HCT116 (cell line): ENCODE results near the gene TMEM184A.
"Not testable (repeated sequence)": the region's sequence is repeated elsewhere in the genome, so short reads cannot be mapped to it uniquely, and the experiment has no call there.

Experiments used
- CBX3 ChIP-seq: IDR thresholded peaks from 2 replicates; pipeline ENCODE4 v1.6.1; 2012; ENCODE audit warnings: low read depth
- CTCF ChIP-seq, 3 experiments: fragments of 200-600 bp in 1 of 3; sonication (generic) in 1 of 3; IDR thresholded peaks in 2 of 3; conservative IDR thresholded peaks in 1 of 3; 2 replicates each; pipeline ENCODE4 v1.5.1; 2012 to 2017; ENCODE audit warnings: low read depth in 2 of 3, low read length in 2 of 3, antibody characterized with exemption in 1 of 3, borderline replicate concordance in 1 of 3, control low read depth in 1 of 3, mild to moderate bottlenecking in 1 of 3, mixed read lengths in 1 of 3, mixed run types in 1 of 3, moderate library complexity in 1 of 3; ENCODE audit not compliant: insufficient read depth in 1 of 3
- JUND ChIP-seq: IDR thresholded peaks from 2 replicates; pipeline ENCODE4 v1.6.1; 2012
- POLR2A ChIP-seq: IDR thresholded peaks from 2 replicates; pipeline ENCODE4 v1.7.0; 2011; ENCODE audit warnings: borderline replicate concordance; ENCODE audit not compliant: insufficient read depth, insufficient read length; ENCODE audit errors: extremely low read depth
- POLR2AphosphoS5 ChIP-seq: IDR thresholded peaks from 2 replicates; pipeline ENCODE4 v1.6.1; 2011; ENCODE audit warnings: mild to moderate bottlenecking, low read depth, low read length, moderate library complexity
- SIN3A ChIP-seq: IDR thresholded peaks from 2 replicates; pipeline ENCODE4 v1.6.1; 2012; ENCODE audit warnings: low read depth
- SRF ChIP-seq: IDR thresholded peaks from 2 replicates; pipeline ENCODE4 v1.6.1; 2012; ENCODE audit warnings: low read depth
- TCF7L2 ChIP-seq: IDR thresholded peaks from 2 replicates; pipeline ENCODE4 v1.7.0; 2011; ENCODE audit warnings: borderline replicate concordance, inconsistent platforms; ENCODE audit not compliant: insufficient read depth, insufficient read length; ENCODE audit errors: extremely low read depth
- YY1 ChIP-seq: IDR thresholded peaks from 2 replicates; pipeline ENCODE4 v1.6.1; 2011; ENCODE audit warnings: low read length, low read depth, moderate library complexity, mild to moderate bottlenecking; ENCODE audit not compliant: insufficient replicate concordance; ENCODE audit errors: extremely low read depth
- ZFX ChIP-seq: fragments of 450-650 bp; IDR thresholded peaks from 2 replicates; pipeline ENCODE4 v1.6.1; 2017
- ZNF274 ChIP-seq: fragments of 200-500 bp; sonication (Bioruptor generic); IDR thresholded peaks from 2 replicates; pipeline ENCODE4 v1.6.1; 2014; ENCODE audit warnings: mild to moderate bottlenecking, low read depth, low read length, inconsistent platforms
- TF ChIP-seq, protein P1 (sequence below): IDR thresholded peaks from 2 replicates; pipeline ENCODE4 v1.6.1; 2012
- TF ChIP-seq, protein P2 (sequence below): IDR thresholded peaks from 2 replicates; pipeline ENCODE4 v1.6.1; 2012; ENCODE audit warnings: low read depth

- not testable (repeated sequence) for TF ChIP-seq CTCF (IDR thresholded peaks at IDR 0.05 in 2 of 3, conservative IDR thresholded peaks at IDR 0.05 in 1 of 3; ENCODE audit: borderline replicate concordance in 1 of 3, insufficient read depth in 1 of 3, low read depth in 2 of 3, low read length in 2 of 3); TCF7L2; SIN3A; POLR2A; YY1; POLR2AphosphoS5; ZFX; SRF; JUND; ZNF274
- peak; percentile 71; the same call in 1 of the 2 replicates for TF ChIP-seq CBX3
- TF ChIP-seq, protein P1, sequence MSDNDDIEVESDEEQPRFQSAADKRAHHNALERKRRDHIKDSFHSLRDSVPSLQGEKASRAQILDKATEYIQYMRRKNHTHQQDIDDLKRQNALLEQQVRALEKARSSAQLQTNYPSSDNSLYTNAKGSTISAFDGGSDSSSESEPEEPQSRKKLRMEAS, result not testable (repeated sequence)
- TF ChIP-seq, protein P2, sequence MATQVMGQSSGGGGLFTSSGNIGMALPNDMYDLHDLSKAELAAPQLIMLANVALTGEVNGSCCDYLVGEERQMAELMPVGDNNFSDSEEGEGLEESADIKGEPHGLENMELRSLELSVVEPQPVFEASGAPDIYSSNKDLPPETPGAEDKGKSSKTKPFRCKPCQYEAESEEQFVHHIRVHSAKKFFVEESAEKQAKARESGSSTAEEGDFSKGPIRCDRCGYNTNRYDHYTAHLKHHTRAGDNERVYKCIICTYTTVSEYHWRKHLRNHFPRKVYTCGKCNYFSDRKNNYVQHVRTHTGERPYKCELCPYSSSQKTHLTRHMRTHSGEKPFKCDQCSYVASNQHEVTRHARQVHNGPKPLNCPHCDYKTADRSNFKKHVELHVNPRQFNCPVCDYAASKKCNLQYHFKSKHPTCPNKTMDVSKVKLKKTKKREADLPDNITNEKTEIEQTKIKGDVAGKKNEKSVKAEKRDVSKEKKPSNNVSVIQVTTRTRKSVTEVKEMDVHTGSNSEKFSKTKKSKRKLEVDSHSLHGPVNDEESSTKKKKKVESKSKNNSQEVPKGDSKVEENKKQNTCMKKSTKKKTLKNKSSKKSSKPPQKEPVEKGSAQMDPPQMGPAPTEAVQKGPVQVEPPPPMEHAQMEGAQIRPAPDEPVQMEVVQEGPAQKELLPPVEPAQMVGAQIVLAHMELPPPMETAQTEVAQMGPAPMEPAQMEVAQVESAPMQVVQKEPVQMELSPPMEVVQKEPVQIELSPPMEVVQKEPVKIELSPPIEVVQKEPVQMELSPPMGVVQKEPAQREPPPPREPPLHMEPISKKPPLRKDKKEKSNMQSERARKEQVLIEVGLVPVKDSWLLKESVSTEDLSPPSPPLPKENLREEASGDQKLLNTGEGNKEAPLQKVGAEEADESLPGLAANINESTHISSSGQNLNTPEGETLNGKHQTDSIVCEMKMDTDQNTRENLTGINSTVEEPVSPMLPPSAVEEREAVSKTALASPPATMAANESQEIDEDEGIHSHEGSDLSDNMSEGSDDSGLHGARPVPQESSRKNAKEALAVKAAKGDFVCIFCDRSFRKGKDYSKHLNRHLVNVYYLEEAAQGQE, result not testable (repeated sequence)
Measured at GRCh38 chr7:1519322-1519922, 36.6 kb downstream of the TMEM184A start.
